Pulmonary artery endothelial cell (primary cell): Measurements from ENCODE around the gene FAM219A. TPM values are rescaled to one million over a fixed set of nuclear protein-coding genes. Genes with fewer than 3 reads are reported as not detected.
"Not testable (repeated sequence)": the region's sequence is repeated elsewhere in the genome, so short reads cannot be mapped to it uniquely, and the experiment has no call there.

ENCODE experiments used
- DNase-seq: peaks from one replicate; pipeline ENCODE4 v3.0.0-alpha.2; 2011; ENCODE audit warnings: low read depth, low spot score
- total RNA-seq: library from RNA; depleted of rRNA; stranded (reverse); fragments of >200 nt; gene quantifications from 2 replicates; pipeline ENCODE4 v1.2.3, GENCODE V29; 2014

The FAM219A gene
- total RNA-seq, 1 donor from 2014 or later = 11.1 TPM

DNA sequence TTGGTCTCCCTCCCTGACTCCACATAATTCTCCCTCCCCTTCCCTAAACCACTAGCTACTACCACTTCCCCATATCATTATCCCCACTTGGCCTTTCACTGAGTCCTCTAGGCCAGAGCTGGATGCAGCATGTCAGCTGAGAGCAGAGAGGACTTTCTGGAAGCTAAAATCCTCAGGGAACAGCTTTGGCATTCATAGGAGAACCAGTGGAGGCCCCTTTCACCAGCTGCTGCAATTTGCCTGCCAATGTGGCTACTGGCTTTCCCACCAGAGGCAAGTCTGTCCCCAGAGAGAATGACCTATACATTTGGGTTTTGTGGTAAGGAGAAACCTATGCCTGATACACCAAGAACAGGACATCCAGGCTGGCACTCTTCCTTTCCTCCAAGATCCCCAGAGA is 14.4 kb downstream of the FAM219A start:
- DNase-seq = no peak

GRCh38 chr9:34443533-34443932 is 14.8 kb downstream of the FAM219A start:
- no peak for DNase-seq

DNA sequence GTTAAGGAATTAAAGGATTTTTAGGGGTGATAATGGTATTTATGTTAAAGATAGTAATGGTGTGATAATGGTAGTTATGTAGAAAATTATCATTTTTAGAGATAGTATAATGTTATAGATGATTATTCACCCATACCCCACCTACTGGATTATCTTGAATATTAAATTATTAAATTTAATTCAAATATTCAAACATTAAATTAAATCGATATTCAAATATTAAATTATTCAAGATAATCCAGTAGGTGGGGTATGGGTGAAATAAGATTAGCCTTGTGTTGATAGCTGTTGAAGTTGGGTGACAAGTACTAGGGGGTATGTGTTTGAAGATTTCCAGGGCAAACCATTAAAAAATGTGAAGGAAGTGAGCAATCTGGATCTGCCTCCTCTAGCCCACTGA is 15.6 kb downstream of the FAM219A start:
- DNase-seq = no peak

DNA sequence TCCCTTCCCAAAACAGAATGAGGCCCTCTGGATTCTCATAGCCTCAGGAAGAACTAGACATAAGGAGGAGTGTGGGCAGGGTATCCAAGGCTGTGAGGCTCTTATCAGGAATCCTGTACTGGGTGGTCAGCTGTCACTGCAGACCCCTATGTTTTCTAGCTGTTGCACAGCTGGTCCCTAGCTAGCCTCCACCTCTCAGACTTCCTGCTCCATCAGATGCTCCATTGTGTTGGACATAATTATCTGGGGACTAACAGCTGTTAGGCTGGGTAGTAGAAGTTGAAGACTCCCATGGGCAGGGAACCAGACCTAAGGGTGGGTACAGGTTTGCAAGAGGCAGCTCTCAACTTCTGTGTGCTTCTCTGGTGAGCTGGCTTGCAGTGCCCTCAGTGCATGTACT is 18.4 kb downstream of the FAM219A start:
- no peak for DNase-seq

DNA sequence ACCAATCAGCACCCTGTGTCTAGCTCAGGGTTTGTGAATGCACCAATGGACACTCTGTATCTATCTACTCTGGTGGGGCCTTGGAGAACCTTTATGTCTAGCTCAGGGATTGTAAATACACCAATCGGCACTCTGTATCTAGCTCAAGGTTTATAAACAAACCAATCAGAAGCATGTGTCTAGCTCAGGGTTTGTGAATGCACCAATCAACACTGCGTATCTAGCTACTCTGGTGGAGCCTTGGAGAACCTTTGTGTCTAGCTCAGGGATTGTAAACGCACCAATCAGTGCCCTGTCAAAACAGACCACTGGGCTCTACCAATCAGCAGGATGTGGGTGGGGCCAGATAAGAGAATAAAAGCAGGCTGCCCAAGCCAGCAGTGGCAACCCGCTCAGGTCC is 19.9 kb downstream of the FAM219A start:
- not testable (repeated sequence) for DNase-seq

DNA sequence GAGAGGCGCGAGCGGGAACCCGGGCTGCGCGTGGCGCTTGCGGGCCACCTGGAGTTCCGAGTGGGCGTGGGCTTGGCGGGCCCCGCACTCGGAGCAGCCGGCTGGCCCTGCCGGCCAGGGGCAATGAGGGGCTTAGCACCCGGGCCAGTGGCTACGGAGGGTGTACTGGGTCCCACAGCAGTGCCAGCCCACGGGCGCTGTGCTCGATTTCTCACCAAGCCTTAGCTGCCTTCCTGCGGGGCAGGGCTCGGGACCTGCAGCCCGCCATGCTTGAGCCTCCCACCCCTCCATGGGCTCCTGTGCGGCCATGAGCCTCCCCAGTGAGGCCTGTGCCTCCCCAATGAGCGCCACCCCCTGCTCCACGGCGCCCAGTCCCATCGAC is 20.5 kb downstream of the FAM219A start:
- DNase-seq = not testable (repeated sequence)

GRCh38 chr9:34437006-34437925 is 21.1 kb downstream of the FAM219A start:
- DNase-seq = peak; percentile 68

GRCh38 chr9:34431667-34432066 is 26.7 kb downstream of the FAM219A start:
- no peak for DNase-seq

- DNase-seq = peak; percentile 51
Observed at GRCh38 chr9:34430843-34431437, 27.4 kb downstream of the FAM219A start.

GRCh38 chr9:34428325-34428958 is 29.9 kb downstream of the FAM219A start:
- peak; percentile 55 for DNase-seq

GRCh38 chr9:34426347-34427074 is 31.9 kb downstream of the FAM219A start:
- DNase-seq = no peak

GRCh38 chr9:34419716-34420504 is 38.5 kb downstream of the FAM219A start:
- DNase-seq = no peak

DNA sequence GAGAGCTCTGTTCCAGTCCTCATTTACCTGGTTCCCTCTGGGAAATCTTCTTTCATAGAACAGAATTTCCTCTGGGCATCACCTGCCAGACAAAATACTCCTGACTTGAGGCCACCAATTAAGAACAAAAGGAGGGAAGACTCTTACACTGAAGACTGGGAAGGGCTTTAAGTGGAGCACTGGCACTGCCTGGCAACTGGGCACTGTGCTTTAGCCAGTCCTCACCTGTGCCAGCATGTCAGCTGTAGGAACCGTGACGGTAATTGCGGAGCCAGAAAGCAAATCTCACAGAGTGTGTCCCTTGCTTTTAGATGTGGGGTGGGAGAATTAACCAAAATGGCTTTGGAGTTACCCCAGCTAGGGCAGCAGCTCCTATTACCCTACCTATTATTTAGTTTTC is 40.6 kb downstream of the FAM219A start:
- no peak for DNase-seq

- no peak for DNase-seq
Observed at GRCh38 chr9:34413231-34413852, 45.0 kb downstream of the FAM219A start.

GRCh38 chr9:34412336-34412735 is 46.0 kb downstream of the FAM219A start:
- DNase-seq = no peak

DNA sequence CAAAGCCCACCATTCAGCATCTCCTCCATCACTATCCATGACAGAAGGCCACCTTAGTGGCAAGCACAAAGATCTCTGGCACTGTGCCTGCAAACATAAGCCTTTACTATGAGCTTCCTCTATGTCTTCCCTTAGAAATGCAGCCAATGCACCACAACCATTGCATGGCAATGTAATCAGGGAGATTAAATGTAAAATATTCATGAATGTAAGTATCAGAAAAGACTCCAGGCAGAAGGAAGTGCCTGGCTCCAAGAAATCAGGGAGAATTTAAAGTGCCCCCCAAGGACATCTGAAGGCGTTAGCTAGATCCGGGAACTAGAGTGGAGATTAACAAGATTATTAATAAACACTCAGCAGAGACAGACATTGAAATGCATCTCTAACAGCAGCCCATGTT is 49.2 kb downstream of the FAM219A start:
- DNase-seq = no peak

GRCh38 chr9:34408173-34408572 is 50.2 kb downstream of the FAM219A start:
- DNase-seq = no peak

- DNase-seq = no peak
Observed at GRCh38 chr9:34406219-34406618, 52.2 kb downstream of the FAM219A start.

DNA sequence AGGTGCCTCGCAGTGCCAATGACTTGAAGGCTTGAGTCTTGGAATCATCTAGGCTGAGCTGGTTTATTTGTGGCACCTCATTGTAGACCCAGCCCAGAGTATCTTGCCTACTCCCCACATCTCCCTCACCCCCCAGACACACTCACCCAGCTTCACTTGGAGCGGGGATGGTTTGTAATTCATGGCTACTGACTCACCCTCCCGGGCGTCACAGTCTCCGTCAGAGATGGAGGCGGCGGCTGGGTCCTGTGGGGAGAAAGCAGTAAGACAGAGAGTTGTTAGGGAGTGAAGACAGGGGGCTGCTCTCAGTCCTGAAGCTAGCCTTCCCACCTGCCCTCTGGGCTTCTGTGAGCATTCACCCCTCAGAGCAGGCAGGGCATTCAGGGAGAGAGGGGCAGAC is 52.7 kb downstream of the FAM219A start:
- no peak for DNase-seq

DNA sequence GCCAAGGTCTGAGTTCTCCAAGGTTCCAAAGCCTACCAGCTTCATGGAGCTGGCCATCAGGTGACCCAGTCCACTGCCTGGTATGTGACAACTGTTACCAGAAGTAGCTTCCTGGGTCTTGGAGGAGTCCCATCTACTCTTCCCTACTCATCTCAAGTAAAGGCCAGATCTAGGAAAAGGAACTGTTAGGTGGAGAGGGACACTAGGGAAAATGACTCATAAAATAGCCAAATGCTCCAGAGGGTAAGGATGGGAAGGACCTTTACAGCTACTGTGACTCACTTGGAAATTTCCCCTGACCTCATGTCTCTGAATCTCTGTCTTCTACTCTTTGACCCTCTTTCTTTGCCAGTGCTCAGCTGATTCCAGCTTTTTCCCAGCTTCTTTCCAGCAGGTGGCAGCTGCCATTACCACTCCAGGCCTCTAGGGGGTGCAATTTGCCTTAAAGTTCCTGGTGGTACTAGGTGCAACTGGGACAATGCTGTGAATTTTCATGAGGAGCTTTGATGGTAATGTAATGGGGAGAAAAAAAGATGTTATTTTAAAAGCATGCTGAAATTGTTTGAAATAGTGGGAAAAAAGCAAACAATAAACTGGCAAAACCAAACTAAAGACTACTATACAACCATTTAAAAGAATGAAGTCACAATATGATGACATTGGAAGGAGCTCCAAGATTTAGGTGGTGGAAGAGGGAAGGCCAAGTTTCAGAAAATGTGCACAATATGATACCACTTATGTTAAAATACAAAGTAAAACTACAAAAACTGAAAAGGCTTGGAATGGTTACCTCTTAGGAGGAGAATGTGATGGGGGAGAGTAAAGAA is 54.6 kb downstream of the FAM219A start:
- no peak for DNase-seq
